ENCODE measurements around the gene GP2. TPM values are rescaled to one million over a fixed set of nuclear protein-coding genes. Genes with fewer than 3 reads are reported as not detected.

Gene GP2
- total RNA-seq, 6 experiments from 2014 or later, result 0.12 TPM; not detected in 5

GRCh38 chr16:20291208-20292206 is 35.8 kb downstream of the GP2 start:
- Histone ChIP-seq H3K4me3 (no peak overlapping the region), H3K9me3 (no peaks in the 10 kb centered on the region), H3K36me3 (no peaks in the 10 kb centered on the region), H3K27ac (no peak overlapping the region), H3K4me1 (no peaks in the 10 kb centered on the region), H3K27me3 (no peaks in the 10 kb centered on the region)
- DNase-seq (no peak), ATAC-seq (peak in 1 of 4 donors; percentile 19)
- TF ChIP-seq POLR2A (IDR thresholded peaks at IDR 0.05), result no peak
- TF ChIP-seq, protein P1, sequence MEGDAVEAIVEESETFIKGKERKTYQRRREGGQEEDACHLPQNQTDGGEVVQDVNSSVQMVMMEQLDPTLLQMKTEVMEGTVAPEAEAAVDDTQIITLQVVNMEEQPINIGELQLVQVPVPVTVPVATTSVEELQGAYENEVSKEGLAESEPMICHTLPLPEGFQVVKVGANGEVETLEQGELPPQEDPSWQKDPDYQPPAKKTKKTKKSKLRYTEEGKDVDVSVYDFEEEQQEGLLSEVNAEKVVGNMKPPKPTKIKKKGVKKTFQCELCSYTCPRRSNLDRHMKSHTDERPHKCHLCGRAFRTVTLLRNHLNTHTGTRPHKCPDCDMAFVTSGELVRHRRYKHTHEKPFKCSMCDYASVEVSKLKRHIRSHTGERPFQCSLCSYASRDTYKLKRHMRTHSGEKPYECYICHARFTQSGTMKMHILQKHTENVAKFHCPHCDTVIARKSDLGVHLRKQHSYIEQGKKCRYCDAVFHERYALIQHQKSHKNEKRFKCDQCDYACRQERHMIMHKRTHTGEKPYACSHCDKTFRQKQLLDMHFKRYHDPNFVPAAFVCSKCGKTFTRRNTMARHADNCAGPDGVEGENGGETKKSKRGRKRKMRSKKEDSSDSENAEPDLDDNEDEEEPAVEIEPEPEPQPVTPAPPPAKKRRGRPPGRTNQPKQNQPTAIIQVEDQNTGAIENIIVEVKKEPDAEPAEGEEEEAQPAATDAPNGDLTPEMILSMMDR (IDR thresholded peaks at IDR 0.05), result no peak
- intact Hi-C loops (cut with DNase I), result loop anchor here in 1 of 2 donors (10.0 kb wide), 1 partner anchor 387 kb away; no protein-coding TSS in a partner anchor
- WGBS (ENCODE audit: insufficient coverage, low coverage, low lambda C conversion rate, missing lambda C conversion rate), result 17% methylated on average over 14 of the region's 16 CpGs

DNA sequence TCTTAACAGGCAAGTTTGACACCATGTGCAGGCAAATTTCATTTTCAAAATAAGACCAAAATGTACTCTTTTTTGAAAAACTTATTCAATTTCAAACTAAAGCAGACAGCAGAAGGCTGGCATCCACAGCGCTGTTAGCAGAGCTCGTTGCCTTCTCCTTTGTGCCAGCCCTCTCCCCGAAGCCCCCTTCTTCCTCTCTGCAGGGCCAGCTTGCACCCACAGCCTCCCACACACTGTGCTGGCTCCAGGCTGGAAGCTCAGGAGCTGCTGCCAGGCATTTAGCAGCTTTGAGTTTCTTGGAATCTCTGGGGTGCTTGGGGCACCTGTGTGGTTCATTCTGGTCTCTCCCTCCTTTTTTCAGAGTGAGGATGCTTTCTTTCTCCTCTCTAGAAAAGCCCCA is 37.7 kb downstream of the GP2 start:
- Histone ChIP-seq H3K27me3 (no peaks in the 10 kb centered on the region), H3K4me3 (no peak overlapping the region), H3K9me3 (no peaks in the 10 kb centered on the region), H3K4me1 (no peaks in the 10 kb centered on the region), H3K36me3 (no peaks in the 10 kb centered on the region), H3K27ac (no peak overlapping the region)
- WGBS (ENCODE audit: insufficient coverage, low coverage, low lambda C conversion rate, missing lambda C conversion rate), result 44% methylated on average over 3 of the region's 3 CpGs
- ATAC-seq (no peak), DNase-seq (no peak)
- no peak for TF ChIP-seq POLR2A (IDR thresholded peaks at IDR 0.05)
- TF ChIP-seq, protein P1 (IDR thresholded peaks at IDR 0.05), result no peak
- intact Hi-C loops (cut with DNase I), result no loop called here

GRCh38 chr16:20285993-20286499 is 41.3 kb downstream of the GP2 start:
- Histone ChIP-seq H3K27ac (no peak overlapping the region), H3K4me1 (no peaks in the 10 kb centered on the region), H3K9me3 (no peaks in the 10 kb centered on the region), H3K27me3 (no peaks in the 10 kb centered on the region), H3K36me3 (no peaks in the 10 kb centered on the region), H3K4me3 (no peak overlapping the region)
- ATAC-seq (no peak), DNase-seq (no peak)
- 29% methylated on average over 6 of the region's 6 CpGs for WGBS (ENCODE audit: insufficient coverage, low coverage, low lambda C conversion rate, missing lambda C conversion rate)
- TF ChIP-seq, protein P1 (IDR thresholded peaks at IDR 0.05), result no peak
- no peak for TF ChIP-seq POLR2A (IDR thresholded peaks at IDR 0.05)
- intact Hi-C loops (cut with DNase I), result no loop called here

DNA sequence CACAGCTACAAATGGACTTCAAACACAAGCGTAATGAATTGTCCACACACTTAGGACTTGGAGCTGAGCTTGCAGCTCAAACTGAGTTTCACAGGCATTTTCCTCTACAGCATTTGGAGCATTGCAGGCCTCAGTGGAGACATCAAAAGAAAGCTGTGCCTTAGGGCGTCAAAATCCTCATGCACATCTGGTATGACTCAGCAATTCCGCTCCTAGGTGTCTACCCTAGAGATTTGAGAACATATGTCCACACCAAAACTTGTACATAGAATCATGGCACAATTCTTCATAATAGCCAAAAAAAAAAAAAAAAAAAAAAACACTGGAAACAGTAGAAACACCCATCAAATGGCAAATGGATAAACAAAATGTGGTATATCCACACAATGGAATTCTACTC is 47.1 kb downstream of the GP2 start:
- intact Hi-C loops (cut with DNase I), result no loop called here
- no peak for TF ChIP-seq POLR2A (IDR thresholded peaks at IDR 0.05)
- TF ChIP-seq, protein P1 (IDR thresholded peaks at IDR 0.05), result no peak
- Histone ChIP-seq H3K27ac (no peak overlapping the region), H3K36me3 (no peaks in the 10 kb centered on the region), H3K27me3 (no peaks in the 10 kb centered on the region), H3K9me3 (no peaks in the 10 kb centered on the region), H3K4me1 (no peaks in the 10 kb centered on the region), H3K4me3 (no peak overlapping the region)
- DNase-seq (no peak), ATAC-seq (no peak)
- 76% methylated on average over 3 of the region's 3 CpGs for WGBS (ENCODE audit: insufficient coverage, low coverage, low lambda C conversion rate, missing lambda C conversion rate)

Measured in right lobe of liver (tissue), 6 donors.